Activated naive CD8-positive, alpha-beta T cell treated with anti-CD3 and anti-CD28 coated beads, Interleukin-2, amount 50 U/mL, for 24 hours (primary cell): ENCODE results near the gene PRKN.

ENCODE experiments used
- ATAC-seq: fragments of 150-1000 bp; cut with Tn5 transposase; one replicate; pipeline ENCODE4 v1.10.0; 2021
- DNase-seq: peaks from one replicate; pipeline ENCODE4 v3.0.0; 2021
- H3K27ac Mint-ChIP-seq: one replicate; pipeline ENCODE4 v1.8.0; 2021; ENCODE audit warnings: mild to moderate bottlenecking, mixed read lengths
- H3K27me3 Mint-ChIP-seq: one replicate; pipeline ENCODE4 v1.8.0; 2021; ENCODE audit warnings: mixed read lengths
- H3K36me3 Mint-ChIP-seq: one replicate; pipeline ENCODE4 v1.8.0; 2021; ENCODE audit warnings: low read depth, mixed read lengths
- H3K4me1 Mint-ChIP-seq: one replicate; pipeline ENCODE4 v1.8.0; 2021; ENCODE audit warnings: mixed read lengths
- H3K4me3 Mint-ChIP-seq: one replicate; pipeline ENCODE4 v1.8.0; 2021; ENCODE audit warnings: mild to moderate bottlenecking, moderate library complexity, mixed read lengths
- H3K9me3 Mint-ChIP-seq: one replicate; pipeline ENCODE4 v1.8.0; 2021; ENCODE audit warnings: mixed read lengths

The PRKN gene

DNA sequence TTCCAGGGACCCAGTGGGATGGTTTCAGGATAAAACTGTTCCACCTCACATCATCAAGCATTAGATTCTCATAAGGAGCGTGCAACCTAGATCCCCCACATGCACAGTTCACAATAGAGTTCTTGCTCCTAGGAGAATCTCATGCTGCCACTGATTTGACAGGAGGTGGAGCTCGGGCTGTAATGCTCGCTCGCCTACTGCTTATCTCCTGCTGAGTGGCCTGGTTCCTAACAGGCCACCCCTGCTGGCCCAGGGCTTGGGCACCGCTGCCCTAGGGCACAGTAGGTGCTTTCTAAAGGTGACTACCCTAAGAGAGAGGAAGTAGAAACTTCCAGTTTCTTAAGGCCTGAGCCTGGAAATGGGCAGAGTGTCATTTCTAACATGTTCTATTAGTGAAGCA is 656.9 kb downstream of the PRKN start:
- ATAC-seq (no peak), DNase-seq (no peak)
- H3K9me3 Mint-ChIP-seq = peaks cover 46% of the 10 kb centered on the region
- no peak overlapping the region for H3K4me3 Mint-ChIP-seq
- H3K36me3 Mint-ChIP-seq = peaks cover 4% of the 10 kb centered on the region
- no peaks in the 10 kb centered on the region for H3K4me1 Mint-ChIP-seq
- H3K27ac Mint-ChIP-seq = no peak overlapping the region
- no peaks in the 10 kb centered on the region for H3K27me3 Mint-ChIP-seq

DNA sequence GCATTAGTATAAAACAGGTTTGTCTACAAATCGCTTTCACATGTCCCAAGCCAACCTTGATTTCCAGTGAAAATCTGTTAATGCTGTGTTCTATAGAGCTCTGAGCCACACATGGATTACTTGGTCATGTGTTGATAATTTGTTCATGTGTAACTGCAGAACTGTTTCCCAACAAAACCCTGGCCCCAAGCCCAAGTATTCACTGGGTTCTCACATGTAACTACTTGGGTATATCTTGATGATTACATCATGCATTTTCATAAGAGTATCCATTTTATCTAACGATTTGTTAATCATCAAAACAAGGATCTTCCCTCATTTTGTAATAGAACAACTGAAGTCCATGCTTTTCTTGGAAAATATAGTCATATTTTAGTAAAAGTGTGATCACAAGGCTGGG is 657.6 kb downstream of the PRKN start:
- no peak for DNase-seq
- Mint-ChIP-seq H3K4me3 (no peak overlapping the region), H3K27ac (no peak overlapping the region), H3K27me3 (no peaks in the 10 kb centered on the region), H3K9me3 (peaks cover 47% of the 10 kb centered on the region), H3K4me1 (no peaks in the 10 kb centered on the region), H3K36me3 (peaks cover 4% of the 10 kb centered on the region)
- ATAC-seq = no peak

DNA sequence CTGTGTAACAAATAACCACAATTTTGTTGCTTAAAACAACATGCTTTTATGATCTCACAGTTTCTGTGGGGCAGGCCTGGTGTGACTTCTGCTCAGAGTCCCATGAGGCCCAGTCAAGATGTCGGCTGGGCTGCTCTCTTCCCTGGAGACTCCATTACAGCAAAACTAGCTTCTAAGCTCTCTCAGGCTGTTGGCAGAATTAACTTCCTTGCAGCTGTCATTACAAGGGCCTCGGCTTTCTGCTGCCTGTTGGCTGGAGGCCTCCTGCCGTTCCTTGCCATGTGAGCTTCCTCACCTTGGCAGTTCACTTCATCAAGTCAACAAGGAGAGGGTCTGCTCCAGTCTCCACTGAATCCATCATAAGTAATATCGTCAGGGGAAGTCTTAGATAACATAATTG is 659.2 kb downstream of the PRKN start:
- H3K4me3 Mint-ChIP-seq = no peak overlapping the region
- peaks cover 4% of the 10 kb centered on the region for H3K36me3 Mint-ChIP-seq
- DNase-seq (no peak), ATAC-seq (no peak)
- H3K4me1 Mint-ChIP-seq = no peaks in the 10 kb centered on the region
- peaks cover 47% of the 10 kb centered on the region for H3K9me3 Mint-ChIP-seq
- H3K27me3 Mint-ChIP-seq = no peaks in the 10 kb centered on the region
- H3K27ac Mint-ChIP-seq = no peak overlapping the region

DNA sequence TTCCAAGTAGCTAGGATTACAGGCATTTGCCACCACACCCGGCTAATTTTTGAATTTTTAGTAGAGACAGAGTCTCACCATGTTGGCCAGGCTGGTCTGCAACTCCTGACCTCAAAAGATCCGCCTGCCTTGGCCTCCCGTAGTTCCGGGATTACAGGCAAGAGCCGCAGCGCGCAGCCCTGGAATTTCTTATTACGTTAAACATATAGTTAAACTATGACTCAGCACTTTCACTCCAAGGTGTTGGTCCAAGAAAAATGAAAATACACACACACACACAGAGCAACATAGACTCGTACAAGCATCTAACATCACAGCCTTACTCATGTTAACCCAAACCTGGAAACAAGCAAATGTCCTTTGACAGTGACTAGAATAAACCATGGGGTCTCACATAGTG is 663.9 kb downstream of the PRKN start:
- ATAC-seq = no peak
- Mint-ChIP-seq H3K27ac (no peak overlapping the region), H3K4me1 (no peaks in the 10 kb centered on the region), H3K36me3 (no peaks in the 10 kb centered on the region), H3K27me3 (no peaks in the 10 kb centered on the region), H3K4me3 (no peak overlapping the region), H3K9me3 (peaks cover 18% of the 10 kb centered on the region)
- no peak for DNase-seq

DNA sequence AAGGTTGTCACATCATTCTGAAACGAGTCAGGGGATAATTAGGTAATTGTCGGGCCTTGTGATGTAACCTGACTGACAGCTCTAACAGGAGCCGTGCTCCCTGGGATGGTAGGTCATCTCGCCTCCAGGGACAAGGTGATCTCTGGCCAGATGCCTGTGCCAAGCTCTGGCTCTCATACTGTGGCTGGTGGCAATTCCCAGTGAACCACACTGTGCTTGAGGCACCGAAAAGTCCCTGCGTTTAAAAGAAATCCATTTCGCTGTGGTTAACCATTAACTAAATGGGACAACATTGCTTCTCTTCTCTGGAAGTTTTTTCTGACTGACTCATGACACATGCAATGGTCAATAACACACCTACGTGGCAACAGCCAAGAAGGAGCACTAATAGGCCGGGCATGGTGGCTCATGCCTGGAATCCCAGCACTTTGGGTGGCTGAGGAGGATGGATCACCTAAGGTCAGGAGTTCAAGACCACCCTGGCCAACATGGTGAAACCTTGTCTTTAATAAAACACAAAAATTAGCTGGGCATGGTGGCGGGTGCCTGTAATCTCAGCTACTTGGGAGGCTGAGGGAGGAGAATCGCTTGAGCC is 669.2 kb downstream of the PRKN start:
- H3K36me3 Mint-ChIP-seq = no peaks in the 10 kb centered on the region
- H3K4me1 Mint-ChIP-seq = no peaks in the 10 kb centered on the region
- DNase-seq (no peak), ATAC-seq (no peak)
- no peaks in the 10 kb centered on the region for H3K9me3 Mint-ChIP-seq
- H3K27ac Mint-ChIP-seq = no peak overlapping the region
- H3K4me3 Mint-ChIP-seq = no peak overlapping the region
- no peaks in the 10 kb centered on the region for H3K27me3 Mint-ChIP-seq

DNA sequence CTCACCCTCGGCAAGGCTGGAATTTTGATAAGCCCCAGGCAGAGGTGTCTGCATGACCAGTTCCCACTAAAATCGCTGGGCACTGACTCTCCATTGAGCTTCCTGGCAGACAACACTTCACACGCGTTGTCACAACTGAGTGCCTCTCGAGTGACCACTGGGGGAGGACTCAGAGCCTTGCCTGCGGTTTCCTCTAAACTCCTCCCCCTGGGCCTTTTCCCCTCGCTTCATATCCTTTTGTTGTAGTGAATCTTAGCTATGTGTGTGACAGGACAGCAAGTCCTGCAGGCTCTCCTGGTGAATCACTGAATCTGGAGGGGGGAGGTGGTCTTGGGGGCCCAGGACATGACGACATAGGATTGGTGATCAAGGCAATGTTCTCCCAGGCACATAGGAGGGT is 670.8 kb downstream of the PRKN start:
- Mint-ChIP-seq H3K9me3 (no peaks in the 10 kb centered on the region), H3K4me3 (no peak overlapping the region), H3K27me3 (no peaks in the 10 kb centered on the region), H3K36me3 (no peaks in the 10 kb centered on the region), H3K4me1 (no peaks in the 10 kb centered on the region), H3K27ac (no peak overlapping the region)
- DNase-seq (no peak), ATAC-seq (no peak)

DNA sequence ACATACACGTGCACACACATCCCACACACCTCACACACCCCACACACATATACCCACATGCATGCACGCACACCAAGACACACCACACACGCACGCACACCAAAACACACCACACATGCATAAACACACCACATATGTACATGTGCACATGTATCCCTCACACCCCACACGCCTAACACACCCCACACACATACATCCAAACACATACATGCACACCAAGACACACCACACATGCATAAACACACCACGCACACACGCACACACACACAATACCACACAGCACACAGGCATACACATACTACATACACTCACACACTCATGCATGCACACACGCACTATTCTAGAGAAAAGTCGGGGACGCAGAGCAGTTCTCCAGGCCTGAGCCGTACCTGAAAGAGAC is 671.5 kb downstream of the PRKN start:
- Mint-ChIP-seq H3K27me3 (no peaks in the 10 kb centered on the region), H3K9me3 (no peaks in the 10 kb centered on the region), H3K36me3 (no peaks in the 10 kb centered on the region), H3K4me1 (no peaks in the 10 kb centered on the region), H3K4me3 (no peak overlapping the region), H3K27ac (no peak overlapping the region)
- no peak for DNase-seq
- ATAC-seq = no peak

DNA sequence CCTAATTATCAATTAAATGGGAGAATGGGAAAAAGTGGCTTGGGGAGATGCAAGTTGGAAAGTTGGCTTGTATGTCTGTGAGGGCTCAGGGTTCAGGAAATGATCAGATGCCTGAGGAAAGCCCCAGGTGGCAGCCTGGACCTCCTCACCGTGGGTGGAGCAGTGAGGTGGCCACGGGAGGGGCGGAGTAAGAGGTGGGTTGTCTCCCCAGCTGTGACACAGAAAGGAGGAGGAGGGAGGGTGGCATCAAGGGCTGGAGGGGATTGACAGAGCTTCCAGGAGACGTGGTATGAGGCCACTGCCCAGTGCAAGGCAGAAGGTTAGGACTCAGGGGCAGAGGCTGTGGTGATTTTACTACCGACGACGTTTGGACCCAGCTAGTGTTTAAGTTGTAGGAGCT is 672.2 kb downstream of the PRKN start:
- peak; percentile 54 for ATAC-seq
- Mint-ChIP-seq H3K27ac (no peak overlapping the region), H3K27me3 (no peaks in the 10 kb centered on the region), H3K4me1 (no peaks in the 10 kb centered on the region), H3K36me3 (no peaks in the 10 kb centered on the region), H3K9me3 (no peaks in the 10 kb centered on the region), H3K4me3 (no peak overlapping the region)
- peak; percentile 2 for DNase-seq

DNA sequence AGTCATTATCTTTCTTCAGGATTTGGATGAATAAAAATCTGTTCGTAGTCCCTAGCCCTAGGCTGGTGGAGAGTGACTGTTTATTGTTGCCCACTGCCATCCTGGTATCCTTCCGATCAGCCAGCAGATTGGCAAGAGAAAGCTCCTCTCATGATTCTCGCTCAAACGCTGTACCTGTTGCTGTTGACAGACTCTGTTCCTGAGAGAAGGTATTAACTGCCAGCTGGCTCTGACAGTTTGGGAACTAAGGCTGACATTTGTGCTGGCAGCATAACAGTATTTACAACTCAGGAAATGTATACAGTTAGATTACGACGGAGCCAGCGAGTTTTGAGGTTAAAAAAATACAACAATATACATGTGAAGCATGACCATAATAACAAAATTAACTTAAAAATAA is 674.5 kb downstream of the PRKN start:
- no peak overlapping the region for H3K27ac Mint-ChIP-seq
- H3K36me3 Mint-ChIP-seq = no peaks in the 10 kb centered on the region
- ATAC-seq (no peak), DNase-seq (no peak)
- no peaks in the 10 kb centered on the region for H3K27me3 Mint-ChIP-seq
- no peaks in the 10 kb centered on the region for H3K4me1 Mint-ChIP-seq
- no peak overlapping the region for H3K4me3 Mint-ChIP-seq
- no peaks in the 10 kb centered on the region for H3K9me3 Mint-ChIP-seq

DNA sequence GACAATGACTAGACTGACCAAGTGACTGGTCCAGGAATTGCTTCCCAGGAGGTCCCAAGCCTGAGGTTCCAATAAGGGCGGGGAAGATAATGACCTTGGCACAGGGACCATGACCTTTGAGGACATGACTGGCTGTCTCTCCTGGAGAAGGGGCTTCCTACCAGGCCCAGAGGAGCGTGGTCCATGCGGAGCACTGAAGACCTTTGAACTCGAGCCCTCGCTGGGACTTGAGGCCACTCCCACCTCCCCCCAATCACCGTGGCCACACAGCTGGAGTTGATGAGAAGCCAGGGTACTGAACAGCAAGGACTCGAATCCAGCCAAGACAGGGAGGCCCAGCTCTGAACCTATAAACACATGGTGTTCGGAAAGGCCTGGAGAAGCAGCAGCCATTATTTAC is 677.0 kb downstream of the PRKN start:
- H3K4me3 Mint-ChIP-seq = no peak overlapping the region

DNA sequence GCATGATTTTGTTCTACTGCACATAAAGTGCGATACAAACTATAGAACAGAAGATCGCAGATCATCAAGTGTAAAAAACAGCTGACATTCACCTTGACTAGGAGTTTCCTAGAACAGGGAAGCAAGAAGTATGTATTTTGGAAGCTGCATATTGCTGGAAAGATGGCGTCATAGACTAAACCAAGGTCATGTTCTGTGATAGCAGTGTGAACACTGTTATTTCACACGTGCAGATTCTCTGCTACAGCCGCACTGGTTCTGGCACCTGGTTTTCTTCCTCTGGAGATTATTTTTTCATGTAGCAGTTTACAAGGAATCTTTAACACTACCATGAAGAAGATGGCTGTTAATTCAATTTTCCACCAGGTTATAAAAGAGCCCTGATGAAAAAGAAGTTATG is 681.2 kb downstream of the PRKN start:
- no peak for ATAC-seq
- H3K9me3 Mint-ChIP-seq = peaks cover 11% of the 10 kb centered on the region

More for the DNA sequence above, 677.0 kb downstream of the PRKN start:
- no peaks in the 10 kb centered on the region for H3K4me1 Mint-ChIP-seq
- no peaks in the 10 kb centered on the region for H3K27me3 Mint-ChIP-seq
- peaks cover 3% of the 10 kb centered on the region for H3K9me3 Mint-ChIP-seq
- H3K27ac Mint-ChIP-seq = no peak overlapping the region
- DNase-seq (no peak), ATAC-seq (no peak)
- H3K36me3 Mint-ChIP-seq = no peaks in the 10 kb centered on the region

DNA sequence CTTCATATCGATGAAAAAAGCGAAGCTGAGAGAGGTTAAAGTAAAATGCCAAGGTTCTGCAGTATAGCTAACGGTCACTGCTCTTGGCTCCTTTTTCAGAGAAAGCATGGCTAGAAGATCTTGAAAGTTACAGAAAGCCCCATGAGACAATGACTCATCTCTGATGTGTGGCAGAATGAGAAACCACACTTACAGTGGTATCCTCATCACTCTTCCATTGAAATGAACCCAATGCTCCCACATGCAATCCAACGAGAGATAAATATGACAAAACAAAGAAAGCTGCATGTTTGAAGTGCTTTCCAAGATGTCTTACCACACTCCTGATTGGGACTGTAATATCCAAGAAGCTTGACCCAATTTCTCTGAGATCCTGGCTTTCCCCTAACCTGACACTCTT is 694.9 kb downstream of the PRKN start:
- Mint-ChIP-seq H3K4me3 (no peak overlapping the region), H3K36me3 (no peaks in the 10 kb centered on the region), H3K9me3 (peaks cover 13% of the 10 kb centered on the region), H3K27ac (no peak overlapping the region), H3K4me1 (peaks cover 14% of the 10 kb centered on the region), H3K27me3 (no peaks in the 10 kb centered on the region)
- no peak for DNase-seq
- peak; percentile 53 for ATAC-seq

More for the DNA sequence above, 681.2 kb downstream of the PRKN start:
- Mint-ChIP-seq H3K4me3 (no peak overlapping the region), H3K36me3 (no peaks in the 10 kb centered on the region), H3K27me3 (no peaks in the 10 kb centered on the region), H3K27ac (no peak overlapping the region), H3K4me1 (no peaks in the 10 kb centered on the region)
- no peak for DNase-seq

DNA sequence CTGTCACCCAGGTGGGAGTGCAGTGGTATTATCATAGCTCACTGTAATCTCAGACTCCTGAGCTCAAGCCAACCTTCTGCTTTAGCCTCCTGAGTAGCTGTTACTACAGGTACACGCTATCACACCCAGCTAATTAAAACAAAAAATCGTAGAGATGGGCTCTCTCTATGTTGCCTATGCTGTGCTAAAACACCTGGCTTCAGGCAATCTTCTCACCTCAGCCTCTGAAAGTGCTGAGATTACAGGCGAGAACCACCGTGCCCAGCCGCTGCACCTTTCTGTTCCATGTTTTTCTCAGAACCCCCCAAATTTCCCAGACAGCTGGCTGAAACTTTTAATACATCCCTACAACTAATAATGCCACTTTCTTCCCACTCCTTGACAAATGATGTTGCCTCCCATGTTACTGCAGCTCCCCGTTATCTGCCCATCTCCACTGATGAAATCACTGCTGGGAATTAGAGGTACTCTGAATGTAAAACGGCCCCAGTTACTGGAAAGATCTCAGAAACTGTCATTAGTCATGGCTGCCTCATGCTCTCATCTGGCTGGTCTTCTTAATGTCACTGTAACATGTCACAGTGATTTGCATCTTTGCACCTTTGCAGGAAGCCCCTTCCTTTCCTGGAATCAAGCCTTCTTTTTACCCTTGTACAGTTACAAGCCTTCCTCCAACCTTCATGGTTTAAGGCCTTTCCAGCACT is 697.5 kb downstream of the PRKN start:
- H3K4me1 Mint-ChIP-seq = peaks cover 14% of the 10 kb centered on the region
- no peak for DNase-seq
- H3K27ac Mint-ChIP-seq = peak overlapping the region; percentile 15
- no peak overlapping the region for H3K4me3 Mint-ChIP-seq
- H3K36me3 Mint-ChIP-seq = no peaks in the 10 kb centered on the region
- ATAC-seq = peak; percentile 72
- no peaks in the 10 kb centered on the region for H3K27me3 Mint-ChIP-seq
- peaks cover 15% of the 10 kb centered on the region for H3K9me3 Mint-ChIP-seq

DNA sequence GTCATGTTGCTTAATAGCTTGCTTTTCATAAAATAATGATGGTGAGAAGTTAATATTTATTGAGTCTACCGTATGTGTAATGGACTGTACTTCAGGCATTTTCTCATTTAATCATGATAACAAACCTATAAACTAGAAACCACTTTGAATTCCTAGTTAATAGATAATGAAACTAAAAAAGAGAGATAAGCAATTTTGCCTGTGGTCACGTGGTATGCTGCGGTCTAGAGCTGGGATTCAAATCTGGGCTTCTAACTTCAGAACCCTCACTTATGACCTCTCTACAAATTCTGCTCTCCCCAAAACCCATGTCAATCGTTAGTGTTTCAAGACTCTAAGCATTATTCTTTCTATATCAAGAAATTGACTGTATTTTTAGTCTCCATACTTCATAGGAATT is 700.7 kb downstream of the PRKN start:
- Mint-ChIP-seq H3K36me3 (peaks cover 2% of the 10 kb centered on the region), H3K27me3 (no peaks in the 10 kb centered on the region), H3K4me1 (peaks cover 7% of the 10 kb centered on the region), H3K27ac (no peak overlapping the region), H3K4me3 (no peak overlapping the region), H3K9me3 (peaks cover 13% of the 10 kb centered on the region)
- ATAC-seq (no peak), DNase-seq (no peak)

DNA sequence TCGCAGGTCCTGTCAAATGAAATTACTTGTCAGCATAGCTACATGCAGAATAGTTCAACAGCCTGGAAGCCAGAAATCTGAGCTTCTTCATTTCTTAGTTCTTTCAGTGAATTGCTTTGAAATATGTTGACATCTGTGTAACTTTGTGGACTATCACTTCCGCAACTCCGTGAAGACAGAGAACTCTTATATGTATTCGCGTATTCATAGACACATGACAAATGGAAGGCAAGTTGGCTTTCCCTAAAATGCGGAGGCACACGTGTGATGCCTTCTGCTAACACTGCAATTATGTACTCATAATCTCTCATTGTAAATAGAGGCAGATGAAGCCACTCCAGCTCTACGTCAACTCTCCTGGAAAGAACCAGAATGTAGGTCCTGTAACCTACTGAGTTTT is 701.5 kb downstream of the PRKN start:
- Mint-ChIP-seq H3K27ac (no peak overlapping the region), H3K4me1 (peaks cover 7% of the 10 kb centered on the region), H3K27me3 (no peaks in the 10 kb centered on the region), H3K9me3 (peaks cover 15% of the 10 kb centered on the region), H3K36me3 (peaks cover 2% of the 10 kb centered on the region), H3K4me3 (no peak overlapping the region)
- no peak for DNase-seq
- no peak for ATAC-seq

DNA sequence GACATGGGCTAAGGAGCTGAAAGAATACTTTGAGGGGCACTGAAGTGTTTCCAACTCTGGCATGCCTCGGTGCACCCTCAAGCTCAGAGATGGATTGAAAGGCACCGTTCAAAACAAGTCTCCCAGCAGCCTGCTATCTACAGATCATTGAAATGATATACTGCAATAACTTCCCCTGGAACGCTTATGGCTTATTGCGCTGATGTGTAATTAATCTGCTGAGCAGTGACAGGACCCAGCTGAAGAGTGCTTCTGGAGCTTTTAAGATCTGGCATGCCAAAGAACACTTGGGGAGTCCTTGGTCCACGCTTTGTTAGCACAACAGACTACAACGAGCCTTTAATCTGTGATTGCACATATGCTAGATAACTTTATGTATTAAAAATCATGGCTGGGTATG is 708.2 kb downstream of the PRKN start:
- ATAC-seq = no peak
- Mint-ChIP-seq H3K36me3 (peaks cover 2% of the 10 kb centered on the region), H3K4me3 (no peak overlapping the region), H3K27me3 (no peaks in the 10 kb centered on the region), H3K4me1 (no peaks in the 10 kb centered on the region), H3K9me3 (peaks cover 20% of the 10 kb centered on the region), H3K27ac (no peak overlapping the region)
- no peak for DNase-seq
